Psoas muscle (tissue), 8 donors: ENCODE results near the gene HDHD3. TPM values are rescaled to one million over a fixed set of nuclear protein-coding genes. Genes with fewer than 3 reads are reported as not detected.

Source experiments
- ATAC-seq, 4 donors: fragments of 200-7000 bp; cut with Tn5 transposase; one replicate each; pipeline ENCODE4 v1.9.1; 2020; ENCODE audit warnings: moderate library complexity in 3 of 4, mild to moderate bottlenecking in 2 of 4
- DNase-seq, 2 donors: peaks; one replicate each; pipeline ENCODE4 v3.0.0-alpha.2; 2020
- H3K27ac ChIP-seq: fragments of 200-600 bp; one replicate; pipeline ENCODE4 v1.8.0; 2022
- H3K27me3 ChIP-seq, 3 donors: fragments of 200-600 bp in 1 of 3; one replicate each; pipeline versions ENCODE4 v1.6.1 to v1.8.0; 2013 to 2022; ENCODE audit warnings: low read length in 2 of 3, mild to moderate bottlenecking in 2 of 3, moderate library complexity in 1 of 3; ENCODE audit not compliant: insufficient read depth in 3 of 3
- H3K36me3 ChIP-seq, 2 donors: fragments of 200-600 bp in 1 of 2; one replicate each; pipeline versions ENCODE4 v1.6.1 to v1.8.0; 2013 to 2022; ENCODE audit warnings: low read depth in 1 of 2, mild to moderate bottlenecking in 1 of 2, moderate library complexity in 1 of 2; ENCODE audit not compliant: insufficient read depth in 1 of 2
- H3K4me1 ChIP-seq: fragments of 200-600 bp; one replicate; pipeline ENCODE4 v1.8.0; 2022
- H3K4me3 ChIP-seq: fragments of 200-600 bp; one replicate; pipeline ENCODE4 v1.8.0; 2022; ENCODE audit warnings: mild to moderate bottlenecking
- H3K9me3 ChIP-seq: fragments of 200-600 bp; one replicate; pipeline ENCODE4 v1.8.0; 2022
- WGBS, 3 donors: extraction: QIAGEN DNeasy Blood & Tissue Kit; methylation state at CpG; one replicate each; pipeline versions ENCODE4 v1.1.6 to v1.1.7; 2013; 5-methylcytosine and 5-hydroxymethylcytosine counted together
- intact Hi-C, 2 donors: fragments of 100-400 bp; cut with DNase I; formaldehyde crosslinking; loops; one replicate each; pipeline versions ENCODE4 v1.11.0 to v1.14.2; 2022
- long read RNA-seq, 2 donors: library from polyadenylated mRNA; unstranded; transcript quantifications; one replicate each; pipeline ENCODE4 v2.0.0, GENCODE V29; 2021
- polyA plus RNA-seq, 3 donors: library from polyadenylated mRNA; stranded (reverse); fragments of 200-250 nt; gene quantifications; one replicate each; pipeline ENCODE4 v1.2.3, GENCODE V29; 2013
- total RNA-seq, 4 donors: library from RNA; stranded (reverse); fragmentation: NEBNext Ultra II Directional in 2 of 4; extraction: Animal tissue kit (Norgen Biotek cat#: 25700) in 2 of 4; gene quantifications; one replicate each; pipeline versions ENCODE4 v1.2.1 to v1.2.4, GENCODE V29; 2021 to 2023
- TF ChIP-seq, protein P1 (sequence below): fragments of 200-600 bp; IDR thresholded peaks from one replicate; pipeline ENCODE4 v1.8.0; 2022; ENCODE audit warnings: antibody characterized with exemption
- donor health status: healthy with polysubstance abuse.
- donor health status: DM: no; HTN: no; CAD: no; lungs with moderate emphysema.
- donor health status: Bipolar disorder and iron deficiency.
- donor health status: healthy.
- donor health status: DM: yes; HTN: yes; CAD: no.
- donor health status: DM: no; HTN: no; CAD: no.
- donor health status: DM: no; HTN: no; CAD: no.
- donor health status: DM: yes; HTN: yes; CAD: no.

HDHD3 gene, protein sequence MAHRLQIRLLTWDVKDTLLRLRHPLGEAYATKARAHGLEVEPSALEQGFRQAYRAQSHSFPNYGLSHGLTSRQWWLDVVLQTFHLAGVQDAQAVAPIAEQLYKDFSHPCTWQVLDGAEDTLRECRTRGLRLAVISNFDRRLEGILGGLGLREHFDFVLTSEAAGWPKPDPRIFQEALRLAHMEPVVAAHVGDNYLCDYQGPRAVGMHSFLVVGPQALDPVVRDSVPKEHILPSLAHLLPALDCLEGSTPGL
- 10 to 100 TPM in 1 of 4 donors, 1 to 10 TPM in 3; 7.3 to 11.5 (median 8.6) TPM for total RNA-seq
- 10 to 100 TPM in 2 of 3 donors, 1 to 10 TPM in 1; 7.0 to 14.9 (median 12.2) TPM for polyA plus RNA-seq
- long read RNA-seq, donor 1, transcript HDHD3-202 (3 exons, 1,497 nt): major isoform, 6 of 6 reads
- long read RNA-seq, donor 1, partial matches to known transcripts: 0 of 6 reads
- long read RNA-seq, donor 1, other reads (novel, unspliced or antisense): 0 of 6 reads
- long read RNA-seq, donor 2, transcript HDHD3-202 (3 exons, 1,497 nt): major isoform, 14 of 27 reads
- long read RNA-seq, donor 2, transcript HDHD3-203 (3 exons, 913 nt): minor isoform, 10 of 27 reads
- long read RNA-seq, donor 2, partial matches to known transcripts: 0 of 27 reads
- long read RNA-seq, donor 2, other reads (novel, unspliced or antisense): 2 of 27 reads

- Histone ChIP-seq H3K27ac (peak within 1 kb of the TSS; percentile 76), H3K27me3 (no peaks in the 10 kb centered on the region), H3K9me3 (no peaks in the 10 kb centered on the region), H3K4me1 (peaks cover 3% of the 10 kb centered on the region), H3K36me3 (peaks cover 7 to 29% of the 10 kb centered on the region in 2 donors), H3K4me3 (peak within 1 kb of the TSS; percentile 82)
- WGBS, 3 donors: 1 to 3% (median 2%) methylated on average over 47 to 74 of the region's 74 CpGs
- intact Hi-C loops: no loop called here
- TF ChIP-seq, protein P1, sequence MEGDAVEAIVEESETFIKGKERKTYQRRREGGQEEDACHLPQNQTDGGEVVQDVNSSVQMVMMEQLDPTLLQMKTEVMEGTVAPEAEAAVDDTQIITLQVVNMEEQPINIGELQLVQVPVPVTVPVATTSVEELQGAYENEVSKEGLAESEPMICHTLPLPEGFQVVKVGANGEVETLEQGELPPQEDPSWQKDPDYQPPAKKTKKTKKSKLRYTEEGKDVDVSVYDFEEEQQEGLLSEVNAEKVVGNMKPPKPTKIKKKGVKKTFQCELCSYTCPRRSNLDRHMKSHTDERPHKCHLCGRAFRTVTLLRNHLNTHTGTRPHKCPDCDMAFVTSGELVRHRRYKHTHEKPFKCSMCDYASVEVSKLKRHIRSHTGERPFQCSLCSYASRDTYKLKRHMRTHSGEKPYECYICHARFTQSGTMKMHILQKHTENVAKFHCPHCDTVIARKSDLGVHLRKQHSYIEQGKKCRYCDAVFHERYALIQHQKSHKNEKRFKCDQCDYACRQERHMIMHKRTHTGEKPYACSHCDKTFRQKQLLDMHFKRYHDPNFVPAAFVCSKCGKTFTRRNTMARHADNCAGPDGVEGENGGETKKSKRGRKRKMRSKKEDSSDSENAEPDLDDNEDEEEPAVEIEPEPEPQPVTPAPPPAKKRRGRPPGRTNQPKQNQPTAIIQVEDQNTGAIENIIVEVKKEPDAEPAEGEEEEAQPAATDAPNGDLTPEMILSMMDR: no peak
- ATAC-seq (peak; percentile 94 to 98 (median 95)), DNase-seq (peak; percentile 83 to 89)
These were observed at the start of gene HDHD3 for GRCh38 chr9:113376634-113377567. TSS of gene HDHD3 (minus strand) at chr9:113376986. CDS start at chr9:113374354, 2,632 bp downstream.

DNA sequence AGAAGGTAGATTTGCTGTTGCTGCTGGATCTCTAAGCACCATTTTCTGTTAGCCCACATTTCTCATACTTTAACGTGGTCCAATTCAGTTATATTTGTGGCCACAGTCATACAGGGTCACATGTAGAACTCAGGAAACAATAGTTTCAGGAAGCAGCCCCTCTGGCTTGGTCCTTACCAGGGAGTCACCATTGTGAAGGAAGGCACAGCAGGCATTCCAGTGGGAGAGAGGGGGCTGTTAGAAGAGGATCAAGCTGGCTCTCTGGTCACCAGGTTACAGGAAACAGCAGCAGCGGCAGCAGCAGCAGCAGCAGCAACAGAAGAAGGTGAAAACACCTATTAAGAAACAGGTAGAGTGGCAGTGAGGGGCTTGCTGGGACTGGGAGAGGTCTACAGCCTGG, 48.3 kb upstream of the HDHD3 start:
- no peaks in the 10 kb centered on the region for H3K4me1 ChIP-seq
- intact Hi-C loops: no loop called here
- H3K27ac ChIP-seq: no peak overlapping the region
- no peaks in the 10 kb centered on the region for H3K9me3 ChIP-seq
- no peaks in the 10 kb centered on the region for H3K36me3 ChIP-seq
- H3K27me3 ChIP-seq: no peaks in the 10 kb centered on the region
- TF ChIP-seq, protein P1: no peak
- no peak for ATAC-seq
- no peak overlapping the region for H3K4me3 ChIP-seq
- DNase-seq: no peak
- 36 to 55% (median 55%) methylated on average over 2 of the region's 2 CpGs for WGBS, 3 donors

DNA sequence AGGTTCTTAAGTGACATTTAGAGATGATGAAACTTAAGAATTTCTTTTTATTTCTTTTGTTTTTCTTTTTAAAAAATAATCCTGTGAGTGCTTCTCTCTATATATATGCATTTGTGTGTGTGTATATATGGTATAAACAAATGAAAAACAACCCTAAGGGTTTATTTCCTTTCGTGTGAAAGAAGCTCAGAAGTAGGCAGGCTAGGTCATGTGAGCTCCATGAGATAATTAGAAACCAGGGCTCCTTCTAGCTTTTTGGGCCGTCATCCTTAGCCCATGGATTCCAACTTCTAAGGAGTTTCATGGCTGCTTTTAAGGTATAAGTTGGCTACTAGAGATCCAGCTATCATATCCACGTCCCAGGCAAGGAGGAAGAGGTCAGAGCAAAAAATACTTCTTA, 44.9 kb upstream of the HDHD3 start:
- Histone ChIP-seq H3K4me3 (no peak overlapping the region), H3K36me3 (no peaks in the 10 kb centered on the region), H3K9me3 (no peaks in the 10 kb centered on the region), H3K4me1 (no peaks in the 10 kb centered on the region), H3K27ac (no peak overlapping the region), H3K27me3 (no peaks in the 10 kb centered on the region)
- TF ChIP-seq, protein P1: no peak
- ATAC-seq: no peak
- DNase-seq: no peak
- 67 to 74% (median 73%) methylated on average over 3 of the region's 3 CpGs for WGBS, 3 donors
- intact Hi-C loops: no loop called here

DNA sequence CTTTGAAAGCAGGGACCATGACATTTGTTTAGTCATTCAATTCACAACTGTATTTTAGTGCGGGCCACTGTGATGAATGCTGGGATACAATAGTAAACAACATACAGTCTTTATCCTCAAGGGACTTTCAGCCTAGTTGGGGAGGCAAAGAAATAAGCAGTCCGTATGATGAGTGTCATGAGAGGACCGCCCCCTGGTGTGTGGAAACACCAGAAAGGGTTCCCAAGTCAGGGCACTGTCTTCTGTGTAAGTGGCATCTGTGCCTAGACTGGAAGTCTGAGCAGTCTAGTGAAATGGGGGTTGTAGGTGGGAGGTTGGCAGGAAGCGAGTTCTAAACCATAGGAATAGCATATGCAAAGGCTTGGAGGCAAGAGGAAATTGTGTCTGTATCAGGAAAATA, 40.6 kb upstream of the HDHD3 start:
- DNase-seq (no peak), ATAC-seq (no peak)
- WGBS, 3 donors: 76 to 83% (median 81%) methylated on average over 4 of the region's 4 CpGs
- Histone ChIP-seq H3K4me1 (no peaks in the 10 kb centered on the region), H3K27me3 (no peaks in the 10 kb centered on the region), H3K36me3 (no peaks in the 10 kb centered on the region), H3K4me3 (no peak overlapping the region), H3K27ac (no peak overlapping the region), H3K9me3 (no peaks in the 10 kb centered on the region)
- intact Hi-C loops: no loop called here
- TF ChIP-seq, protein P1: no peak
